ENCODE results near the gene USP3. TPM values are rescaled to one million over a fixed set of nuclear protein-coding genes. Genes with fewer than 3 reads are reported as not detected.

The USP3 gene
- polyA plus RNA-seq, 4 donors = 20.8 to 43.5 (median 41.0) TPM

GRCh38 chr15:63634154-63634553, 129.8 kb downstream of the USP3 start:
- DNase-seq (ENCODE audit: low read depth in 4 of 4, low spot score in 3 of 4) = no peak

DNA sequence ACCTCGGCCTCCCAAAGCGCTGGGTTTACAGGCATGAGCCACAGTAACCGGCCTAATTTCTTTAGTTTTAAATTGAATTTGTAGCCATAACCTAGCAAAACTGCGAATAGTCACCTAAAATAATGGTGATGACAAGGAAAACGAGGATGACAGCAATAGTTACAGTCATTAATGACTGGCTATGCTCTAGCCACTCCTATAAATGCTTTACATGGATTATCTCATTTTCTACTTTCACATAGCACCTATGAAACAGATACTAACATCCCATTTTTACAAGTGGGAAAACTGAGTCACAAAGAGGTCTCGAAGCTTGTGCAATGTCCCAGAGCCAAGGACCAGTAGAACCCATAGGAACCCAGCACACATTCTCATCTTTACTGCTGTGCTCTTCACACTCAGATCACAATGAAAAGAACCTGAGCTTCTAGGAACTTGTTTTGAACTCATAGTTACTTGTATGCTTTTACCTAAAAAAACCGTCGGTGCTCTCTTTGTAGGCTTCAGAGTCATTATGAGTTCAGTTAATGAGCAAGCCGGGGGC, 132.2 kb downstream of the USP3 start:
- no peak for DNase-seq (ENCODE audit: low read depth in 4 of 4, low spot score in 3 of 4)

DNA sequence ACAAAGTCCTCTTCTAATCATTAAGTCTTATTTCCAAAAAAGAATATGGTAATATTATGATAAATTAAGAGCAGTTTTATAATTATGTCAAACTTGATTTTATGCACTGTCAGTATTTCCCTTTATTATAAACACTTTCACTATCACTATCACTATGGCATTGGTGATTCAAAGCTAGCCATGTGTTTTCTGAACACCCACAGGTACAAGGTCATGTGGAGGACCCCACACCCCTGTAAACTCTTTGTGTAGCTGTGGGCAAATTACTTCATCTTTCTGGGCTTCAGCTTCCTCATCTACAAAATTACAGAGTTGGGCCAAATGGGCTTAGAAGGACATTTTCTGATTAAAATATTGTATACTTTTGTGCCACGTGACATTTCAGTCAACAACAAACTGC, 134.4 kb downstream of the USP3 start:
- no peak for DNase-seq (ENCODE audit: low read depth in 4 of 4, low spot score in 3 of 4)

DNA sequence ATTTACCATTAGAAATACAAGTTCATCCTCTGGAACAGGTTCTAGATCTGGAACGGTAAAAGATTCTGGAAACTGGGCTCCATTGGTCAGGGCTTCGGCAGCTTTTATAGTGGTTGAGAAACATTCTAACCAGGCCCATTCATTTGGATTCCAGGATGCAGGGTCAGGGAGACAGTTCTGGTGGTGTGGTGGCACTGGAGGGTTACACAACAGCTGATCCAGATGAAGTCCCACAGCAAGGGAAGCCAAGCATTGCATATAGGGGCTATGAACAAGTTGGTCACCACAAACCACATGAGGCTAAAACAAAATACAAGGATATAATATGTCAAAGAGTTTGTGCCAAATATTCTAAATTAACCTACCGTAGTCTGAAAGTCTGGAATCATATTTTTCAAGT, 135.8 kb downstream of the USP3 start:
- no peak for DNase-seq (ENCODE audit: low read depth in 4 of 4, low spot score in 3 of 4)

Other genes with a start within 250 kb of the USP3 start
- gene APH1B, start 227.0 kb upstream of the USP3 start, polyA plus RNA-seq (ENCODE audit: insufficient read length in 4 of 4) = 10 to 100 TPM in 3 of 4 donors, 1 to 10 TPM in 1; 10.0 to 21.0 (median 18.5) TPM
- 100 to 1,000 TPM in 3 of 4 donors, 1 to 10 TPM in 1; 6.8 to 138 (median 122) TPM for gene CA12, start 122.7 kb upstream of the USP3 start, polyA plus RNA-seq (ENCODE audit: insufficient read length in 4 of 4)
- 1 to 10 TPM; 1.0 to 1.9 (median 1.5) TPM for gene FBXL22, start 92.8 kb downstream of the USP3 start, polyA plus RNA-seq (ENCODE audit: insufficient read length in 4 of 4)

Measured in left renal pelvis (tissue), 4 donors.